Naive B cell (primary cell): ENCODE data around the gene NANS. TPM values are rescaled to one million over a fixed set of nuclear protein-coding genes. Genes with fewer than 3 reads are reported as not detected.
"Not testable (repeated sequence)": the region's sequence is repeated elsewhere in the genome, so short reads cannot be mapped to it uniquely, and the experiment has no call there.

ENCODE experiments used
- ATAC-seq, 2 donors: fragments of 150-1000 bp; cut with Tn5 transposase; 2 replicates each; pipeline ENCODE4 v1.10.0; 2021; ENCODE audit warnings: low read depth in 2 of 2, mild to moderate bottlenecking in 2 of 2, moderate library complexity in 2 of 2
- DNase-seq: peaks from one replicate; pipeline ENCODE4 v3.0.0; 2022
- H3K27ac Mint-ChIP-seq, 6 donors: one replicate each; pipeline ENCODE4 v1.8.0; 2020 to 2022; ENCODE audit warnings: mild to moderate bottlenecking in 6 of 6, mixed read lengths in 6 of 6, moderate library complexity in 5 of 6, inconsistent platforms in 2 of 6
- H3K27me3 Mint-ChIP-seq, 3 donors: one replicate each; pipeline ENCODE4 v1.8.0; 2021 to 2022; ENCODE audit warnings: mixed read lengths in 3 of 3, mild to moderate bottlenecking in 1 of 3
- H3K36me3 Mint-ChIP-seq, 2 donors: one replicate each; pipeline ENCODE4 v1.8.0; 2020 to 2022; ENCODE audit warnings: mixed read lengths in 2 of 2, inconsistent platforms in 1 of 2, mild to moderate bottlenecking in 1 of 2
- H3K4me1 Mint-ChIP-seq, 3 donors: one replicate each; pipeline ENCODE4 v1.8.0; 2020 to 2022; ENCODE audit warnings: mixed read lengths in 3 of 3, inconsistent platforms in 1 of 3, mild to moderate bottlenecking in 1 of 3, moderate library complexity in 1 of 3
- H3K4me3 Mint-ChIP-seq, 8 donors: one replicate each; pipeline ENCODE4 v1.8.0; 2020 to 2022; ENCODE audit warnings: mild to moderate bottlenecking in 8 of 8, mixed read lengths in 8 of 8, moderate library complexity in 8 of 8, inconsistent platforms in 2 of 8
- H3K9me3 Mint-ChIP-seq, 7 donors: one replicate each; pipeline ENCODE4 v1.8.0; 2020 to 2022; ENCODE audit warnings: mixed read lengths in 7 of 7, mild to moderate bottlenecking in 5 of 7, inconsistent platforms in 2 of 7, moderate library complexity in 1 of 7
- polyA plus RNA-seq, 6 donors: library from polyadenylated mRNA; unstranded; fragments of 300-500 nt; fragmentation: Illumina TruSeq; gene quantifications; one replicate each; pipeline ENCODE4 v1.2.3, GENCODE V29; 2021; ENCODE audit warnings: low read depth in 6 of 6

Gene NANS
- polyA plus RNA-seq, 6 donors from 2014 or later = 18.8 to 41.2 (median 29.5) TPM

GRCh38 chr9:98070704-98071103 is 14.2 kb downstream of the NANS start:
- Mint-ChIP-seq H3K36me3 (no peaks in the 10 kb centered on the region), H3K27me3 (no peaks in the 10 kb centered on the region), H3K9me3 (no peaks in the 10 kb centered on the region), H3K4me1 (peaks cover 9 to 16% (median 16%) of the 10 kb centered on the region in 3 donors), H3K4me3 (no peak overlapping the region), H3K27ac (no peak overlapping the region)
- DNase-seq (no peak), ATAC-seq (no peak)

- Mint-ChIP-seq H3K36me3 (no peaks in the 10 kb centered on the region), H3K4me1 (peaks cover 9 to 16% (median 11%) of the 10 kb centered on the region in 3 donors), H3K27ac (no peak overlapping the region), H3K27me3 (no peaks in the 10 kb centered on the region), H3K9me3 (no peaks in the 10 kb centered on the region), H3K4me3 (no peak overlapping the region)
- DNase-seq = no peak
- ATAC-seq = no peak
Measured at GRCh38 chr9:98071737-98072136, 15.2 kb downstream of the NANS start.

- Mint-ChIP-seq H3K9me3 (no peaks in the 10 kb centered on the region), H3K27ac (peak overlapping the region; percentile 19 to 90 (median 62)), H3K27me3 (no peaks in the 10 kb centered on the region), H3K4me1 (peaks cover 9 to 18% (median 11%) of the 10 kb centered on the region in 3 donors), H3K36me3 (peaks cover 0 to 5% of the 10 kb centered on the region in 2 donors), H3K4me3 (peak overlapping the region in 1 of 8 donors; percentile 18)
- peak; percentile 47 to 58 for ATAC-seq
- DNase-seq = peak; percentile 58
Measured at GRCh38 chr9:98074115-98074990, 17.8 kb downstream of the NANS start.

- Mint-ChIP-seq H3K9me3 (no peaks in the 10 kb centered on the region), H3K27me3 (no peaks in the 10 kb centered on the region), H3K4me3 (no peak overlapping the region), H3K27ac (peak overlapping the region in 4 of 6 donors; percentile 3 to 75 (median 58)), H3K4me1 (peaks cover 9 to 18% (median 11%) of the 10 kb centered on the region in 3 donors), H3K36me3 (peaks cover 0 to 5% of the 10 kb centered on the region in 2 donors)
- ATAC-seq (no peak), DNase-seq (no peak)
Measured at GRCh38 chr9:98075332-98075805, 18.8 kb downstream of the NANS start.

DNA sequence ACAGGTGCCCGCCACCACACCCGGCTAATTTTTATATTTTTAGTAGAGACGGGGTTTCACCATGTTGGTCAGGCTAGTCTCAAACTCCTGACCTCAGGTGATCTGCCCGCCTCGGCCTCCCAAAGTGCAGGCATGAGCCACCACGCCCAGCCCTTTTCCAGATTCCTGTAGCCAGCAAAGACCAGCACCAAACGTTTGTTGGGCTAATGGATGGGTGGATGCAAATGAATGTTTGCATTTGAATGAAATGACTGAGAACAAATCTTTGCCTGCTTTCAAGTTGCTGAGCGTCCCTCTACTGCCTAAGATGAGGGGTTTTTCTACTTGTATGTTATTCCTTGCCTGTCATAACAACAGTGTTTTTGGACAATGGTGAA is 20.0 kb downstream of the NANS start:
- Mint-ChIP-seq H3K4me1 (peaks cover 9 to 18% (median 11%) of the 10 kb centered on the region in 3 donors), H3K27ac (peak overlapping the region in 1 of 6 donors; percentile 58)
- not testable (repeated sequence) for DNase-seq, H3K9me3 Mint-ChIP-seq, ATAC-seq, H3K27me3 Mint-ChIP-seq, H3K4me3 Mint-ChIP-seq, H3K36me3 Mint-ChIP-seq

DNA sequence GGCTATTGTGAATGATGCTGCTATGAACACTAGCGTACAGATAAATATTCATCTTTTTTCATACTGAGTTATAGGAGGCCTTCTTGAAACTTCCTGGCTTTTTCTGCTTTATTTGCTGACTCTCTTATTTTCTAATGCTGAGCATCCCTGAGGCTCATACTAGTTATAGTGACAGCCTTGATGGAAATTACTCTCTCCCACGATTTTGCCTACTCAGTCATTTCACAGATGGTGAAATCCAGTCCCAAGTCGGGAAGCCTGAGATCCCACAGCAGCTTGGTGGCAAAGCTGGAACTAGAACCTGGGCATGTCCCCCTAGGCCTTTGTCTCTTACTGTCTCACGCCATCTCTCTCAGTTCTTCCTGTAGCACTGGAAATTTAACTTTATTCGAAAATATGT is 22.4 kb downstream of the NANS start:
- H3K4me1 Mint-ChIP-seq = peaks cover 9 to 20% (median 18%) of the 10 kb centered on the region in 3 donors

GRCh38 chr9:98080326-98080725 is 23.8 kb downstream of the NANS start:
- Mint-ChIP-seq H3K9me3 (no peaks in the 10 kb centered on the region), H3K36me3 (peaks cover 0 to 5% of the 10 kb centered on the region in 2 donors), H3K4me3 (no peak overlapping the region), H3K27me3 (no peaks in the 10 kb centered on the region), H3K4me1 (peaks cover under 1 to 11% (median 6%) of the 10 kb centered on the region in 3 donors), H3K27ac (no peak overlapping the region)
- ATAC-seq (no peak), DNase-seq (no peak)

More for the DNA sequence above, 22.4 kb downstream of the NANS start:
- H3K27ac Mint-ChIP-seq = peak overlapping the region in 1 of 6 donors; percentile 71
- H3K4me3 Mint-ChIP-seq = no peak overlapping the region
- H3K9me3 Mint-ChIP-seq = no peaks in the 10 kb centered on the region
- H3K36me3 Mint-ChIP-seq = peaks cover 0 to 5% of the 10 kb centered on the region in 2 donors
- no peaks in the 10 kb centered on the region for H3K27me3 Mint-ChIP-seq
- no peak for ATAC-seq
- DNase-seq = no peak

- H3K27me3 Mint-ChIP-seq = no peaks in the 10 kb centered on the region
- no peak for ATAC-seq
- no peak overlapping the region for H3K4me3 Mint-ChIP-seq
- H3K36me3 Mint-ChIP-seq = peaks cover 0 to 5% of the 10 kb centered on the region in 2 donors
- no peak overlapping the region for H3K27ac Mint-ChIP-seq
- no peaks in the 10 kb centered on the region for H3K9me3 Mint-ChIP-seq
- DNase-seq = no peak
- H3K4me1 Mint-ChIP-seq = peaks cover 0 to 11% (median 5%) of the 10 kb centered on the region in 3 donors
Measured at GRCh38 chr9:98080780-98081179, 24.2 kb downstream of the NANS start.

DNA sequence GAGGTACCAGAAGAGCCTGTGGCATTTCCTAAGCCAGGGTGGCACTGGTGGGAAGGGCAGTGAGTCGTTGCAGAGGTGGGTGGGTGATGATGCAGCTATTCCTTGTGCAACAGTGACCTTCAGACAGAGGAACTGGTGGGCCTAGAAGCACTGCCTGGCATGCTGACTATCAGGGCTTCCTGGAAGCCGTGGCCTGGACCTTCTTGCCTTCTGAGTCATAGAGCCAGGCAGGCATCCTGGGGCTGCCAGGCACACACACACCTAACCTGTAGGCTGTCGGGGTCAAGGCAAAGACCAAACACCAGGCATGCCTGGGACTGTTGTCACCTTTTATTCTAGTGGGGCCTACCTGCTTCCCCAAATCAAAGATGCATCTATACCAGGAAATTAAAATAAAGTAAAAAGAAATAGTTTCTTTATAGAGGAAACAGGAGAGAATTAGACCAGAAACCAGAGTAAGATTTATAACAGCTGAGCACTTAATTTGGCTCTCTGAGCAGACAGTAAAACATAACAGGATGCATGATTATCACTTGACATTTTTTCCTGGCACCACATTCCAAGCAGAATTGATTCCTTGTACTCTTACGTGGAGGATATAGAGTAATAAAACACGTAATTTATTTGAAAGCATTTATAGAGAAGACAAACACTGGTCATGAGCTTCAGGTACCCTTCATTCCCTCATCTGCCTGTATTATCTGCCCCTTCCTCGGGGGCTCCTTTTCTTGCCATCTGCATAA is 25.1 kb downstream of the NANS start:
- no peaks in the 10 kb centered on the region for H3K27me3 Mint-ChIP-seq
- no peak for ATAC-seq

DNA sequence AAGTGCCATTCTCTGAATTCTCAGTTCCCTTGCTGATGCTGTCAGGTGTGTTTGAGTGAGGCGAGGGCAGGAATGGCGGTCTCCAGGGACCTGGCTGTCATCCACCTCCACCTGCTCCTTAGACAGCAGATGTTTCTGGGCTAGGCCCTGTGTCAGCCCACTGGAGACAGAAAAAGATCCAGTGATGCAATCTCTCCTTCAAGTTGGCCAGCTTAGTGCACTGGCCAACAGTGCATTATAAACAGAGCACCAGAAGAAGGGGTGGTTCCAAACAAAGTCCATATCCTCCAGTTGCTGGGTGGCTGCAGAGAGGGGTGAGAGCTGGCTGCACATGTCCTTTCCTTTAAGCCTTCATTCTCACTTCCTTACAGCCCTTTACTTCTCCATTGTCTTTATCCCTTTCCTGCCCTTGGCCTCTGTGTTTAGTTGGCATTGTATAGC is 26.5 kb downstream of the NANS start:
- Mint-ChIP-seq H3K4me1 (peaks cover 11 to 23% (median 15%) of the 10 kb centered on the region in 3 donors), H3K9me3 (no peaks in the 10 kb centered on the region), H3K36me3 (peaks cover 0 to 3% of the 10 kb centered on the region in 2 donors), H3K4me3 (no peak overlapping the region), H3K27ac (peak overlapping the region in 2 of 6 donors; percentile 61 to 69), H3K27me3 (no peaks in the 10 kb centered on the region)
- DNase-seq (no peak), ATAC-seq (no peak)

More for the DNA sequence above, 25.1 kb downstream of the NANS start:
- Mint-ChIP-seq H3K36me3 (peaks cover 0 to 5% of the 10 kb centered on the region in 2 donors), H3K4me1 (peaks cover 5 to 18% (median 10%) of the 10 kb centered on the region in 3 donors), H3K27ac (peak overlapping the region in 1 of 6 donors; percentile 64), H3K9me3 (no peaks in the 10 kb centered on the region), H3K4me3 (no peak overlapping the region)
- no peak for DNase-seq

GRCh38 chr9:98083566-98084183 is 27.1 kb downstream of the NANS start:
- peaks cover 11 to 23% (median 17%) of the 10 kb centered on the region in 3 donors for H3K4me1 Mint-ChIP-seq
- no peak overlapping the region for H3K4me3 Mint-ChIP-seq
- peak overlapping the region in 4 of 6 donors; percentile 12 to 69 (median 44) for H3K27ac Mint-ChIP-seq
- H3K9me3 Mint-ChIP-seq = no peaks in the 10 kb centered on the region
- H3K36me3 Mint-ChIP-seq = no peaks in the 10 kb centered on the region
- DNase-seq (no peak), ATAC-seq (no peak)
- H3K27me3 Mint-ChIP-seq = no peaks in the 10 kb centered on the region

GRCh38 chr9:98084396-98084795 is 27.9 kb downstream of the NANS start:
- H3K27me3 Mint-ChIP-seq = no peaks in the 10 kb centered on the region
- no peaks in the 10 kb centered on the region for H3K36me3 Mint-ChIP-seq
- H3K4me3 Mint-ChIP-seq = no peak overlapping the region
- H3K9me3 Mint-ChIP-seq = no peaks in the 10 kb centered on the region
- no peak overlapping the region for H3K27ac Mint-ChIP-seq
- ATAC-seq (no peak), DNase-seq (no peak)
- H3K4me1 Mint-ChIP-seq = peaks cover 11 to 23% (median 17%) of the 10 kb centered on the region in 3 donors

DNA sequence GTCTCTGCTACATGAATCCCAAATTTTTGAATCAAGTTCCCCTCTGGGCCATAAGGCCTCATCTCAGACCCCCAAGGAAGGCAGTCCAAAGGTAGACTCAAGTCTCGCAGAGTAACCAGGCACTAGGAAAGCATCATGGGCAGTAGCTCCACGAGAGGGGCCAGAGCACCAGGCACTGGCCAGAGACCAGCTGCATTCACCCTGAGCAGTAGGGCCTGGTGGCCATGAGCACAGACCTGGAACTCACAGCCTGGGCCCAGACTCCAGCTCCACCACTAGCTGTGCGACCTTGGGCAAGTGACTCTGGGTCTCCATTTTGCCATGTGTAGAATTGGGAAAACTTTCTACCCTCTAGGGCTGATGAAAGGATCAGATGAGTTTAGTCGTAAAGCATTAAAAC is 28.5 kb downstream of the NANS start:
- no peak for ATAC-seq

More for the DNA sequence above, 28.5 kb downstream of the NANS start:
- peak overlapping the region in 3 of 6 donors; percentile 69 to 91 (median 77) for H3K27ac Mint-ChIP-seq
- H3K4me1 Mint-ChIP-seq = peaks cover 11 to 23% (median 17%) of the 10 kb centered on the region in 3 donors
- DNase-seq = no peak
- H3K27me3 Mint-ChIP-seq = no peaks in the 10 kb centered on the region
- H3K4me3 Mint-ChIP-seq = no peak overlapping the region
- no peaks in the 10 kb centered on the region for H3K9me3 Mint-ChIP-seq
- no peaks in the 10 kb centered on the region for H3K36me3 Mint-ChIP-seq
